HL-60 (cell line): ENCODE results near the gene LRRC4B.

Source experiments
- CTCF ChIP-seq: IDR thresholded peaks from one replicate; pipeline ENCODE4 v1.5.1; 2011; ENCODE audit warnings: low read length, control low read depth, inconsistent platforms; ENCODE audit not compliant: insufficient read depth
- REST ChIP-seq: IDR thresholded peaks from 2 replicates; pipeline ENCODE4 v1.6.1; 2012; ENCODE audit warnings: low read depth; ENCODE audit not compliant: insufficient replicate concordance

- TF ChIP-seq CTCF (no peak), REST (no peak)
These were observed 54.4 kb downstream of the LRRC4B start, which contains the start of gene ASPDH for GRCh38 chr19:50513746-50514345.
